AG04450 (cell line): ENCODE results near the gene CNOT9. TPM values are rescaled to one million over a fixed set of nuclear protein-coding genes. Genes with fewer than 3 reads are reported as not detected.

Source experiments
- CTCF ChIA-PET: fragments of 300-600, 350-600 bp; formaldehyde crosslinking; extraction: SDS; loops from one replicate; lab custom pipeline; 2022; ENCODE audit warnings: antibody characterized with exemption, inconsistent platforms; lab: Charles Lee
- POLR2A ChIA-PET: fragments of 350-600 bp; formaldehyde crosslinking; extraction: SDS; loops from one replicate; lab custom pipeline; 2021; ENCODE audit warnings: antibody characterized with exemption, inconsistent platforms; lab: Yijun Ruan, JAX
- DNase-seq: peaks from one replicate; pipeline ENCODE4 v3.0.0-alpha.2; 2011; ENCODE audit warnings: low read depth, low spot score
- H3K27ac ChIP-seq: one replicate; pipeline ENCODE4 v1.5.1; 2012; ENCODE audit warnings: low read depth, low read length, control low read depth
- H3K27me3 ChIP-seq: one replicate; pipeline ENCODE4 v1.6.0; 2012; ENCODE audit warnings: low read length; ENCODE audit not compliant: control insufficient read depth, insufficient read depth
- H3K4me3 ChIP-seq: 2 replicates; pipeline ENCODE4 v1.5.1; 2011; ENCODE audit warnings: mild to moderate bottlenecking, low read depth, low read length, control low read depth
- H3K9me3 ChIP-seq: 2 replicates; pipeline ENCODE4 v1.5.1; 2012; ENCODE audit warnings: low read length; ENCODE audit not compliant: control insufficient read depth, insufficient read depth
- polyA plus RNA-seq: library from polyadenylated mRNA; depleted of rRNA; stranded (reverse); fragments of >200 nt; gene quantifications from 2 replicates; pipeline ENCODE4 v1.2.3, GENCODE V29; 2011
- TF ChIP-seq, protein P1 (sequence below): IDR thresholded peaks from 2 replicates; pipeline ENCODE4 v1.5.1; 2011; ENCODE audit warnings: low read depth, low read length, control low read depth, inconsistent platforms

Gene CNOT9
- polyA plus RNA-seq, 1 experiment = 77.1 TPM

DNA sequence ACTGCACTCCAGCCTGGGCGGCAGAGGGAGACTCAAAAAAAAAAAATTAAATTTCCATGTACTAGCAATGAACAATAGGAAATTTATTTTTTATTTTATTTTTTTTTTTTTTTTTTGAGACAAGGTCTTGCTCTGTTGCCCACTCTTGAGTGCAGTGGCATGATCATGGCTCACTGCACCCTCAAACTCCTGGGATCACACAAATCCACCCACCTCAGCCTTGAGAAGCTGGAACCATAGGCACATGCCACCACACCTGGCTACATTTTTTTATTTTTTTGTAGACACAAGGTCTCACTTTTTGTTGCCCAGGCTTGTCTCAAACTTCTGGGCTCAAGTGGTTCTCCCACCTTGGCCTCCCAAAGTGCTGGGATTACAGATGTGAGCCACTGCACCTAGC is 16.9 kb downstream of the CNOT9 start:
- H3K27ac ChIP-seq = no peak overlapping the region
- no peak for DNase-seq
- TF ChIP-seq, protein P1, sequence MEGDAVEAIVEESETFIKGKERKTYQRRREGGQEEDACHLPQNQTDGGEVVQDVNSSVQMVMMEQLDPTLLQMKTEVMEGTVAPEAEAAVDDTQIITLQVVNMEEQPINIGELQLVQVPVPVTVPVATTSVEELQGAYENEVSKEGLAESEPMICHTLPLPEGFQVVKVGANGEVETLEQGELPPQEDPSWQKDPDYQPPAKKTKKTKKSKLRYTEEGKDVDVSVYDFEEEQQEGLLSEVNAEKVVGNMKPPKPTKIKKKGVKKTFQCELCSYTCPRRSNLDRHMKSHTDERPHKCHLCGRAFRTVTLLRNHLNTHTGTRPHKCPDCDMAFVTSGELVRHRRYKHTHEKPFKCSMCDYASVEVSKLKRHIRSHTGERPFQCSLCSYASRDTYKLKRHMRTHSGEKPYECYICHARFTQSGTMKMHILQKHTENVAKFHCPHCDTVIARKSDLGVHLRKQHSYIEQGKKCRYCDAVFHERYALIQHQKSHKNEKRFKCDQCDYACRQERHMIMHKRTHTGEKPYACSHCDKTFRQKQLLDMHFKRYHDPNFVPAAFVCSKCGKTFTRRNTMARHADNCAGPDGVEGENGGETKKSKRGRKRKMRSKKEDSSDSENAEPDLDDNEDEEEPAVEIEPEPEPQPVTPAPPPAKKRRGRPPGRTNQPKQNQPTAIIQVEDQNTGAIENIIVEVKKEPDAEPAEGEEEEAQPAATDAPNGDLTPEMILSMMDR = no peak
- H3K4me3 ChIP-seq = no peak overlapping the region
- CTCF ChIA-PET = no interaction called here
- POLR2A ChIA-PET = no interaction called here
- H3K9me3 ChIP-seq = no peaks in the 10 kb centered on the region
- H3K27me3 ChIP-seq = no peaks in the 10 kb centered on the region

GRCh38 chr2:218605432-218605831 is 36.8 kb downstream of the CNOT9 start:
- TF ChIP-seq, protein P1 = no peak
- POLR2A ChIA-PET = no interaction called here
- CTCF ChIA-PET = no interaction called here
- Histone ChIP-seq H3K4me3 (no peak overlapping the region), H3K9me3 (no peaks in the 10 kb centered on the region), H3K27ac (peak overlapping the region; percentile 39), H3K27me3 (no peaks in the 10 kb centered on the region)
- DNase-seq = peak; percentile 34

- peak within 1 kb of the TSS; percentile 51 for H3K4me3 ChIP-seq
- DNase-seq = peak; percentile 27
- CTCF ChIA-PET = interaction anchor here (0.6 to 2.9 kb wide), 7 partner anchors 9 to 604 kb away, joined by 3 to 14 read pairs (median 4); partner anchors contain the start of gene TTLL4
- POLR2A ChIA-PET = interaction anchor here (1.0 to 1.6 kb wide), 3 partner anchors 13 to 52 kb away, joined by 3 to 11 read pairs (median 4); partner anchors contain the start of genes BCS1L and ZNF142
- peaks cover under 1% of the 10 kb centered on the region for H3K27me3 ChIP-seq
- H3K27ac ChIP-seq = peak within 1 kb of the TSS; percentile 21
- H3K9me3 ChIP-seq = no peaks in the 10 kb centered on the region
- TF ChIP-seq, protein P1 = no peak
These were observed 38.9 kb downstream of the CNOT9 start, which contains the start of gene PLCD4 for GRCh38 chr2:218607436-218608115. TSS of gene PLCD4 (plus strand) at chr2:218607899. CDS start at chr2:218615740, 7,841 bp downstream.

DNA sequence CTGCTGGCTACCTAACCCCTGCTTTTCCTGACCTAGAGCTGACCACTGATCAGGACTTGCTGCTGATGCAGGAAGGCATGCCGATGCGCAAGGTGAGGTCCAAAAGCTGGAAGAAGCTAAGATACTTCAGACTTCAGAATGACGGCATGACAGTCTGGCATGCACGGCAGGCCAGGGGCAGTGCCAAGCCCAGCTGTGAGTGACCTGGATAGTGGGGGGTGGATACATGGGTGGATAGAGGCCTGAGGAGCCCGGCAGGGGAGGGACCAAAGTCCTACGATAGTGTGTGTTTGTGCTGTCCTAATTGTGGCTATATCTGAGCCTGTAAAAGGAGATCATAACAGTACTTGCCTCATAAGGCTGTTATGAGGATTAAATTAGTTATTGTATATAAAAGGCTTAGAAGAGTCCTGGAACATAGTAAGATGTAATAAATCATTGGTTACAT is 47.3 kb downstream of the CNOT9 start:
- TF ChIP-seq, protein P1 = no peak
- ChIA-PET POLR2A (no interaction called here), CTCF (interaction anchor here (2.3 kb wide), 1 partner anchor 32 kb away, joined by 9 read pairs; no protein-coding TSS in a partner anchor)
- Histone ChIP-seq H3K9me3 (no peaks in the 10 kb centered on the region), H3K27me3 (peaks cover 3% of the 10 kb centered on the region), H3K27ac (no peak overlapping the region), H3K4me3 (no peak overlapping the region)
- DNase-seq = no peak
